LNCAP (cell line): ENCODE data around the gene RGL3.

ENCODE experiments used
- TF ChIP-seq, protein P1 (sequence below): fragments of 450-650 bp; IDR thresholded peaks from 2 replicates; pipeline ENCODE4 v1.5.1; 2017; ENCODE audit warnings: mild to moderate bottlenecking

Gene RGL3, protein sequence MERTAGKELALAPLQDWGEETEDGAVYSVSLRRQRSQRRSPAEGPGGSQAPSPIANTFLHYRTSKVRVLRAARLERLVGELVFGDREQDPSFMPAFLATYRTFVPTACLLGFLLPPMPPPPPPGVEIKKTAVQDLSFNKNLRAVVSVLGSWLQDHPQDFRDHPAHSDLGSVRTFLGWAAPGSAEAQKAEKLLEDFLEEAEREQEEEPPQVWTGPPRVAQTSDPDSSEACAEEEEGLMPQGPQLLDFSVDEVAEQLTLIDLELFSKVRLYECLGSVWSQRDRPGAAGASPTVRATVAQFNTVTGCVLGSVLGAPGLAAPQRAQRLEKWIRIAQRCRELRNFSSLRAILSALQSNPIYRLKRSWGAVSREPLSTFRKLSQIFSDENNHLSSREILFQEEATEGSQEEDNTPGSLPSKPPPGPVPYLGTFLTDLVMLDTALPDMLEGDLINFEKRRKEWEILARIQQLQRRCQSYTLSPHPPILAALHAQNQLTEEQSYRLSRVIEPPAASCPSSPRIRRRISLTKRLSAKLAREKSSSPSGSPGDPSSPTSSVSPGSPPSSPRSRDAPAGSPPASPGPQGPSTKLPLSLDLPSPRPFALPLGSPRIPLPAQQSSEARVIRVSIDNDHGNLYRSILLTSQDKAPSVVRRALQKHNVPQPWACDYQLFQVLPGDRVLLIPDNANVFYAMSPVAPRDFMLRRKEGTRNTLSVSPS

DNA sequence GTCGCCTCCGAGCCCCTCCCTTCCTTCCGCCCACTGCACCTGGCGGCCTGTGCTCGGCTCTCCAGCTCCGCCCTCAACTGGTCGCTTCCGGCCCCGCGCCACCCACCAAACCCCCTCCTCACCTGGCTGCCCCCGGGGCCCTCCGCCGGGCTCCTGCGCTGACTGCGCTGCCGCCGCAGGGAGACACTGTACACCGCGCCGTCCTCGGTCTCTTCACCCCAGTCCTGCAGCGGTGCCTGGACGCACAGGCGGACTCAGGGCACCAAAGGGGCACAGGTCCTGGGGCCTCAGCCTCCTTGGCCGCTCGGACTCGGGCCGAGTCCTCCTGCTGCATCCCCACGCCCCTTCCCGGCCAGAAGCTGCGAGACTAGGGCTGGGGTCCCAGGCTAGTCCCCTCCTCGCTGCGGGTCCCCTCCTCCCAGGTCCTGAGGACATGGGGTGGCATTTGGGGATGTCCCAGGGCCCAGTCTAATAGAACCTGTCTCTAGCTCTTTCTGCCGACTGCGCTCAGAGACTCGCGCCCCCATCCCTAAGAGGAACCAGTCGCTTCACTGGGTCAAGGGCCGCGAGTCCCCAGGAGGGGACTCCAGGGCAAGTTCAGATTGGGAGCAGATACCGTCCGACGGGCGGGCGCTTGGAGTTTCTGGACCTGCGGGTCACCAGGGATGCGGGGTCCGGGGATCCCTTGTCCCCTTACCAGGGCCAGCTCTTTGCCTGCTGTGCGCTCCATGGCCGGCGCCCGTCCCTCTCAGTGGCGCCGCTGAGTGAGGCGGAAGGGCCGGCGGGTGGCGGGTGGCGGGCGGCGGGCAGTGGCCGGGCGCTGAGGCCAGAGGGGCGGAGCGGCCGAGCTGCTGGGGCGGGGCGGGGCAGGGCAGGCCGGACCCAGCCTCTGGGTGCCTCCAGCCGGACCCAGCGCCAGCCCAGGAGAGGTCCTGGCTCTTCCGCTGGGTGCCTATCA is at the start of gene RGL3:
Gene RGL3, minus strand, starts transcription at position 766 of the 958 bp plus-strand sequence. Its CDS starts 36 bp downstream, at position 730.
- TF ChIP-seq, protein P1, sequence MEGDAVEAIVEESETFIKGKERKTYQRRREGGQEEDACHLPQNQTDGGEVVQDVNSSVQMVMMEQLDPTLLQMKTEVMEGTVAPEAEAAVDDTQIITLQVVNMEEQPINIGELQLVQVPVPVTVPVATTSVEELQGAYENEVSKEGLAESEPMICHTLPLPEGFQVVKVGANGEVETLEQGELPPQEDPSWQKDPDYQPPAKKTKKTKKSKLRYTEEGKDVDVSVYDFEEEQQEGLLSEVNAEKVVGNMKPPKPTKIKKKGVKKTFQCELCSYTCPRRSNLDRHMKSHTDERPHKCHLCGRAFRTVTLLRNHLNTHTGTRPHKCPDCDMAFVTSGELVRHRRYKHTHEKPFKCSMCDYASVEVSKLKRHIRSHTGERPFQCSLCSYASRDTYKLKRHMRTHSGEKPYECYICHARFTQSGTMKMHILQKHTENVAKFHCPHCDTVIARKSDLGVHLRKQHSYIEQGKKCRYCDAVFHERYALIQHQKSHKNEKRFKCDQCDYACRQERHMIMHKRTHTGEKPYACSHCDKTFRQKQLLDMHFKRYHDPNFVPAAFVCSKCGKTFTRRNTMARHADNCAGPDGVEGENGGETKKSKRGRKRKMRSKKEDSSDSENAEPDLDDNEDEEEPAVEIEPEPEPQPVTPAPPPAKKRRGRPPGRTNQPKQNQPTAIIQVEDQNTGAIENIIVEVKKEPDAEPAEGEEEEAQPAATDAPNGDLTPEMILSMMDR, result no peak

DNA sequence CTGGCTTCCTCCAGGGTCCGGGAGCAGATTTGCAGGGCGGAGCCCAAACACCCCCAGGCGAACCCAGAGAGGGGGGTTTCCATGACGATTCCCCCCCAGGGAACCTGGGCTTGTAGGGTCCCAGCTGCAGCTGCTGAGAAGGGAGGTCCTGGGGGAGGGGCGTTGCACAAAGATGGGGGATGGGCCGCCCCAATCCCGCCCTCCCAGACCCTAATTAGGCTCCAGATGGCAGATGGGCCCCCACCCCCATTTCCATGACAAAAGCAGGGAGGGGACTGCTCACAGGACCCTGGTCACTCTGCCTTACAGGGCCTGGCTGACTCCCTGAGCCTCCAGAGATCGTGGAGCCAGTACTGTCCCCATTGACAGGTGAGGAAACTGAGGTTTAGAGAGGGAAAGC is 46.5 kb upstream of the RGL3 start:
- TF ChIP-seq, protein P1, result no peak

DNA sequence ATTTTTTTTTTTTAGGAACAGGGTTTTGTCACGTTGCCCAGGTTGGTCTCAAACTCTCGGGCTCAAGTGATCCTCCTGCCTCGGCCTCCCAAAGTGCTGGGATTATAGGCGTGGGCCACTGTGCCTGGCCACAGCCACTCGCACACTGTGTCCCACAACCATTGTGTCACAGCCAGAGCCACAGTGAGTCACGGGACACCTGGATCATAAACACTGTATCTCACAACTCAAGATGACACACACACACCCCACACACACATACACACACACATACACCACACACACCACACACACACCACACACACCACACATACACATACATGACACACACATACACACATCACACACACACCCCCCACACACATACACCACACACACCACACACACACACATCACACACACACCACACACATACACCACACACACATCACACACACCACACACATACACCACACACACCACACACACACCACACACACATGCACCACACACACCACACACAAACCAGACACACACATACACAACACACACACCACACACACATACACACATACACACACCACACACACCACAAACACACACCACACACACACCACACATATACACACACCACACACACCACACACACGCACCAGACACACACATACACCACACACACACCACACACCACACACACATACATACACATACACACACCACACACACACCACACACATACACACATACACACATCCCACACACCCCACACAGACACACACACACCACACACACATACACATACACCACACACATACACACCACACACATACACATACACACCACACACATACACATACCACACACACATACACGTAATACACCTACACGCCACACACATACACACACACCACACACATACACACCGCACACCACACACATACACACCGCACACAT is 45.5 kb upstream of the RGL3 start:
- TF ChIP-seq, protein P1, result no peak

DNA sequence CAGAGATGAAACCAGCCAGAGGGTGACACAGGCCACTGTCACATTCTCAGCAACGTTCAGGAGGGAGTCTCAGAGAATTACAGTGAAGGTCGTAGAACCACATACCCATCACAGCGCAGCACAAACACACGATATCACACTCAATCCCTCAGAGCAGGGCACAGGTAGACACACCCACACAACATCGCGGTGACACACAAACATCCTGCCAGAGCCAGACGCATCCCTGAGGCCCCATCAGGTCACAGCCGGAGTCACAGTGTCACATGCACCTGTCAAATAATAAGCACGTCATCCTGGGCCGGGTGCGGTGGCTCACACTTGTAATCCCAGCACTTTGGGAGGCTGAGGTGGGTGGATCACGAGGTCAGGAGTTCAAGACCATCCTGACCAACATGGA is 44.3 kb upstream of the RGL3 start:
- TF ChIP-seq, protein P1, result no peak

DNA sequence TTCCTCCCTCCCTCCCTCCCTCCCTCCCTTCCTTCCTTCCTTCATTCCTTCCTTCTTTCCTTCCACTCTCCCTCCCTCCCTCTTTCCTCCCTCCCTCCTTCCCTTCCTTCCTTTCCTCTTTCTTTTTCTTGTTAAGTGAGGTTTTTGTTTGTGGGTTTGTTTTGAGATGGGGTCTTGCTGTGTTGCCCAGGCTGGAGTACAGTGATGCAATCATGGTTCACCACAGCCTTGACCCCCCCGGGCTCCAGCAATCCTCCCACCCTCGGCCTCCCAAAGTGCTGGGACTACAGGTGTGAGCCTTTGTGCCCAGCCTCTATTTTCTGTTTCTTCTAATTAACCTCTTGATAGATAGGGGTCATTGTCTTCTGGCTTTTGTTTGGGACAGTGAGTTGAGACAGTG is 42.3 kb upstream of the RGL3 start:
- TF ChIP-seq, protein P1, result no peak

DNA sequence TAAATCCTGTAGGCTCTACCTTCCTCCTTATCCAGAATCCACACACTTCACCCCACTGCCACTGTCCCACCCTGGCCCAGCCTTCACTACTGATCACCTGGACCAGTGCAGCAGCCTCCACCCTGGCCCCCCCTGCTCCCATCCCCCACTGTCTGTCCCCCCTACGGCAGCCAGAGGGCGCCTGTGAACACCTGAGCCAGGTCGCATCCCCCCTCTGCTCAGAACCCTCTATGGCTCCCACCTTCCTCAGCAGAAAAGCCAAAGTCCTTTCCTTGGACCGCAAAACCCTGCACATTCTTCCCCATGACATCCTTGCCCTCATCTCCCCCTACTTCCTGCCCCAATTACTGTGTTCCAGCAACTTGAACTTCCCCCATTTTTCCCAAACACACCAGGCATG is 41.1 kb upstream of the RGL3 start:
- TF ChIP-seq, protein P1, result 0 out of 2 replicates have a peak, but pooled peaks have one; percentile 9
